MM.1S (cell line): ENCODE data around the gene RRP15.

Source experiments
- CTCF ChIP-seq: fragments of 300-600 bp; sonication (generic); IDR thresholded peaks from 2 replicates; pipeline ENCODE4 v1.5.1; 2016; ENCODE audit warnings: antibody characterized with exemption, low read length, mixed read lengths
- EZH2phosphoT487 ChIP-seq: fragments of 300-600 bp; sonication (generic); IDR thresholded peaks from 2 replicates; pipeline ENCODE4 v1.6.1; 2018; ENCODE audit warnings: antibody characterized with exemption, low read length

DNA sequence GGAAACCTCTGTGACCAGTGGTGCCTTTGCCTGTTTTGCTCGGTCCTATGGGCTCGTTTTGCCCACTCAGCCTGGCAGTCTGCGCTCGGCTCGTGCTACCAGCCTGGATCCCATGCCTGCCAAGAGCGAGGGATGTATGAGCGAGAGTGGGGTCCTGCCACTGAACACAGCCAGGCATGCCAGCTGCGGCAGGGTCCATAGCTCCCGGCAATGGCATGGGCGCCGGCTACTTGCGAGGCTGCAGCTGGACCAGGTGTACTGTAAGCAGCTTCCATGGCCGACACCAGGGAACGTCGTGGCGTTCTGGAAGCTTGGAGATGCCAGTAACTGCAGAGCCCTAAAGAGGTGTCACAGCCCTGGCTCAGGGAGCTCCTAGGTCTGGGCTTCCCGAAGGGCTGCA lies 37.7 kb downstream of the RRP15 start:
- TF ChIP-seq CTCF: no peak
- no peak for TF ChIP-seq EZH2phosphoT487
